K562 (cell line): ENCODE data around the gene SH3TC1. TPM values are rescaled to one million over a fixed set of nuclear protein-coding genes. Genes with fewer than 3 reads are reported as not detected.
A peak's percentile ranks its signal among the peaks of the same experiment; 100 is the strongest.

Source experiments
- CEBPB ChIP-seq: fragments of 450-650 bp; IDR thresholded peaks from 2 replicates; pipeline ENCODE4 v1.6.1; 2016; ENCODE audit warnings: missing genetic modification characterization, missing compliant biosample characterization
- CGGBP1 ChIP-seq: fragments of 250-450 bp; sonication (Bioruptor Pico); IDR thresholded peaks from 2 replicates; pipeline ENCODE4 v1.9.0; 2021; ENCODE audit warnings: mild to moderate bottlenecking
- CREB1 ChIP-seq, 2 experiments: sonication (generic) in 1 of 2; formaldehyde crosslinking in 1 of 2; IDR thresholded peaks; 2 replicates each; pipeline versions ENCODE4 v1.6.1 to v1.8.0; 2012 to 2022; ENCODE audit warnings: inconsistent platforms in 1 of 2, mild to moderate bottlenecking in 1 of 2, missing genetic modification reagents in 1 of 2, moderate library complexity in 1 of 2
- E4F1 ChIP-seq: fragments of 250-450 bp; sonication (Bioruptor Pico); IDR thresholded peaks from 2 replicates; pipeline ENCODE4 v1.5.0; 2021; ENCODE audit warnings: mild to moderate bottlenecking, borderline replicate concordance
- ESRRA ChIP-seq: fragments of 450-650 bp; IDR thresholded peaks from 2 replicates; pipeline ENCODE4 v1.6.1; 2014; ENCODE audit warnings: low read depth, mild to moderate bottlenecking, moderate library complexity, borderline replicate concordance
- FOXK1 ChIP-seq: sonication (generic); formaldehyde crosslinking; IDR thresholded peaks from 2 replicates; pipeline ENCODE4 v1.8.0; 2022; ENCODE audit warnings: missing genetic modification reagents, mild to moderate bottlenecking, borderline replicate concordance
- KLF1 ChIP-seq: fragments of 450-650 bp; IDR thresholded peaks from 2 replicates; pipeline ENCODE4 v1.6.1; 2016; ENCODE audit warnings: missing genetic modification characterization, missing compliant biosample characterization
- KLF6 ChIP-seq: fragments of 250-450 bp; sonication (Bioruptor Pico); IDR thresholded peaks from 2 replicates; pipeline ENCODE4 v1.4.0; 2020; ENCODE audit warnings: mild to moderate bottlenecking, moderate library complexity, borderline replicate concordance
- MEF2A ChIP-seq: IDR thresholded peaks from 2 replicates; pipeline ENCODE4 v1.6.1; 2011; ENCODE audit warnings: low read depth, mild to moderate bottlenecking, low read length, moderate library complexity; ENCODE audit not compliant: control insufficient read depth
- SNRNP70 ChIP-seq: fragments of 200-400 bp; formaldehyde crosslinking; optimal IDR thresholded peaks from 2 replicates; pipeline ENCODE3; 2017; ENCODE audit warnings: low read depth, low read length
- ZFP91 ChIP-seq: sonication (generic); formaldehyde crosslinking; IDR thresholded peaks from 2 replicates; pipeline ENCODE4 v1.8.0; 2022; ENCODE audit warnings: mild to moderate bottlenecking, missing genetic modification reagents
- ZNF696 ChIP-seq: fragments of 250-450 bp; sonication (Bioruptor Pico); conservative IDR thresholded peaks from 2 replicates; pipeline ENCODE4 v1.4.0; 2020; ENCODE audit warnings: mild to moderate bottlenecking, moderate library complexity
- ZNF699 ChIP-seq: fragments of 250-450 bp; sonication (Bioruptor Pico); IDR thresholded peaks from 2 replicates; pipeline ENCODE4 v1.8.0; 2021; ENCODE audit warnings: mild to moderate bottlenecking, moderate library complexity; ENCODE audit not compliant: insufficient replicate concordance
- polyA plus RNA-seq, 8 experiments: library from polyadenylated mRNA; depleted of rRNA in 4 of 8; stranded (reverse) in 5 of 8; unstranded in 3 of 8; fragments of >200 nt; fragmentation: Nextera tagmentation in 2 of 8; fragmentation: Illumina TruSeq in 1 of 8; extraction: Ambion mirVana in 2 of 8; extraction: Trizol in 1 of 8; gene quantifications; 2 replicates each; pipeline versions ENCODE4 v1.2.1 to v1.2.3, GENCODE V29; 2011 to 2014; ENCODE audit warnings: inconsistent platforms in 1 of 8, missing spikeins in 1 of 8
- total RNA-seq, 7 experiments: library from RNA; depleted of rRNA in 6 of 7; stranded (reverse); fragments of >200 nt in 6 of 7; fragmentation: Illumina TruSeq in 2 of 7; extraction: Trizol in 2 of 7; gene quantifications; 2 replicates each; pipeline versions ENCODE4 v1.2.1 to v1.2.3, GENCODE V29; 2011 to 2021; ENCODE audit warnings: low replicate concordance in 1 of 7
- TF ChIP-seq, protein P1 (sequence below): fragments of 250-450 bp; sonication (Bioruptor Pico); IDR thresholded peaks from 2 replicates; pipeline ENCODE4 v1.8.0; 2022; ENCODE audit warnings: moderate library complexity, mild to moderate bottlenecking, inconsistent platforms
- TF ChIP-seq, protein P2 (sequence below), 2 experiments: fragments of 200-800 bp in 1 of 2; sonication (Bioruptor generic) in 1 of 2; sonication (generic) in 1 of 2; formaldehyde crosslinking in 1 of 2; IDR thresholded peaks in 1 of 2; conservative IDR thresholded peaks in 1 of 2; 2 replicates each; pipeline versions ENCODE4 v1.5.0 to v1.6.1; 2016 to 2020; ENCODE audit warnings: missing compliant biosample characterization in 1 of 2, missing genetic modification characterization in 1 of 2, missing genetic modification reagents in 1 of 2

The SH3TC1 gene
- total and polyA plus RNA-seq, 9 of the 15 experiments (the other 6 are each of a cell fraction or from before 2014, with no cell fraction given): 0.04 to 2.1 (median 0.48) TPM; not detected in 1

DNA sequence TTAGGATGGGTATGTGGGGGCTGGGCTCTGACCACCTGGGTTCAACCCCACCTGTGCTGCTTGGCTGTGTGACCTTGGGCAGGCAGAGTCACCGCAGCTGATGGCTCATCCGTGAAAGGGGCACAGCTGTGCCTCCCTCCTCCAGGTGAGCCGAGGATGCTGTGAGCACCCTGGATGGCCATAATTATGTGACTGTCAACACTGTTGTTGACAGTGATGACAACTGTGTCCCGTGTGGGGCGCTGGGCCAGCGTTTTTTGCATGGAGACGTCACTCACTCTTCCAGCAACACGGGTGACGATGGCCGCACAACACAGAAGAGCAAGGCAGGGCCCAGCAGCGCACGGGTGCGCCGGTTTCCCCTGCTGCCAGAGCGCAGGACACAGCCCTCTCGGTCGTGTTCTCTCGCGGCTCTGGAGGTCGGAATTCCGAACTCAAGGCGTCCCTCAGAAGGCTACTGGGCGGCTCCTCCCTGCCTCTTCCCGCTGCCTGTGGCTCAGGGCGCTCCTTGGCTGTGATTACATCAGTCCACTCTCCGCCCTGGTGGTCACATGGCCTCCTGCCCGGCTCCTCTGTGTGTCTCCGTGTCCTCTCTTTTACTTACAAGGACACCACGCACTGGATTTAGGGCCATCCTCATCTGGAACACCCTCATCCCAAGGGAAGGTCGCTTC, 1.3 kb downstream of the SH3TC1 start (continued):
- no peak for TF ChIP-seq MEF2A
- peak; percentile 64 for TF ChIP-seq ESRRA
- TF ChIP-seq FOXK1 (CRISPR knock-in tag): no peak
- TF ChIP-seq KLF1 (tag): peak; percentile 38; the same call in 1 of the 2 replicates
- no peak for TF ChIP-seq SNRNP70
- TF ChIP-seq CEBPB (tag): no peak
- no peak for TF ChIP-seq E4F1 (CRISPR knock-in tag)
- 0 out of 2 replicates have a peak, but pooled peaks have one; percentile 53 for TF ChIP-seq KLF6 (CRISPR knock-in tag)
- no peak for TF ChIP-seq ZNF696 (CRISPR knock-in tag)
- TF ChIP-seq CGGBP1 (CRISPR knock-in tag): no peak
- no peak for TF ChIP-seq CREB1 (IDR thresholded peaks at IDR 0.05)
- TF ChIP-seq CREB1 (CRISPR knock-in tag; IDR thresholded peaks at IDR 0.05): peak; percentile 51; the same call in 1 of the 2 replicates
- TF ChIP-seq, protein P1, sequence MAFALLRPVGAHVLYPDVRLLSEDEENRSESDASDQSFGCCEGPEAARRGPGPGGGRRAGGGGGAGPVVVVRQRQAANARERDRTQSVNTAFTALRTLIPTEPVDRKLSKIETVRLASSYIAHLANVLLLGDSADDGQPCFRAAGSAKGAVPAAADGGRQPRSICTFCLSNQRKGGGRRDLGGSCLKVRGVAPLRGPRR (CRISPR knock-in tag): no peak
- TF ChIP-seq, protein P2, sequence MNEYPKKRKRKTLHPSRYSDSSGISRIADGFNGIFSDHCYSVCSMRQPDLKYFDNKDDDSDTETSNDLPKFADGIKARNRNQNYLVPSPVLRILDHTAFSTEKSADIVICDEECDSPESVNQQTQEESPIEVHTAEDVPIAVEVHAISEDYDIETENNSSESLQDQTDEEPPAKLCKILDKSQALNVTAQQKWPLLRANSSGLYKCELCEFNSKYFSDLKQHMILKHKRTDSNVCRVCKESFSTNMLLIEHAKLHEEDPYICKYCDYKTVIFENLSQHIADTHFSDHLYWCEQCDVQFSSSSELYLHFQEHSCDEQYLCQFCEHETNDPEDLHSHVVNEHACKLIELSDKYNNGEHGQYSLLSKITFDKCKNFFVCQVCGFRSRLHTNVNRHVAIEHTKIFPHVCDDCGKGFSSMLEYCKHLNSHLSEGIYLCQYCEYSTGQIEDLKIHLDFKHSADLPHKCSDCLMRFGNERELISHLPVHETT (CRISPR knock-in tag; conservative IDR thresholded peaks at IDR 0.05 in 1 of 2, IDR thresholded peaks at IDR 0.05 in 1 of 2): 0 out of 4 replicates have a peak, but pooled peaks of 1 of the 2 experiments have one; percentile 22
- TF ChIP-seq ZFP91 (CRISPR knock-in tag): no peak
- TF ChIP-seq ZNF699 (CRISPR knock-in tag): no peak
